Gastrocnemius medialis (tissue), 4 donors: ENCODE data around the gene UNC5CL.

Experiments
- CTCF ChIP-seq, 5 experiments: fragments of 450-650 bp in 3 of 5; fragments of 200-600 bp in 2 of 5; sonication (generic) in 2 of 5; IDR thresholded peaks in 4 of 5; conservative IDR thresholded peaks in 1 of 5; 1 replicate in 4 of 5; 2 replicates in 1 of 5; pipeline ENCODE4 v1.5.1; 2016 to 2019; ENCODE audit warnings: antibody characterized with exemption in 5 of 5, mild to moderate bottlenecking in 3 of 5, moderate library complexity in 3 of 5
- POLR2A ChIP-seq, 2 donors: fragments of 450-650 bp; IDR thresholded peaks; one replicate each; pipeline ENCODE4 v1.6.1; 2017; ENCODE audit warnings: antibody characterized with exemption in 2 of 2, mild to moderate bottlenecking in 2 of 2, moderate library complexity in 2 of 2

DNA sequence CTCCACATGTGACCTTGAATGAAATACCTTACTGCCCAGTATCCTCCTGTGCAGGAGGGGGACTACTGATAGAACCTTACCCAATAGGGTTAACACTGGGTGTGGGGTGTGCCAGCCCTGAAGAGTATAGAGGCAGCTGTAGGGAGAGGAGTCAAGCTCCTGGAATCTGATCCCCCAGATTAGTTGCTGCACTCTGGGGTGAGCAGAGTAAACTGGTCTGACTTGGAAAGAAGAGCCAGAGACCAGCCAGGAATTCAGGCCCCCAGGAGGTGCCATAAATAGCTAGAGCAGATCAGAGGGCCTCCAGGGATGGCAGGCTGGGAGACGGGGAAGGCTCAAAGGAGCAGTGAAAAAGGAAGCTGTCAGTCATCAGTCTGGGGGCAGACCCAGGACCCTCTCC is 10.5 kb upstream of the UNC5CL start:
- no peak for TF ChIP-seq CTCF (IDR thresholded peaks at IDR 0.05 in 4 of 5, conservative IDR thresholded peaks at IDR 0.05 in 1 of 5)
- no peak for TF ChIP-seq POLR2A (IDR thresholded peaks at IDR 0.05)
